Right hindlimb (tissue), 1 donor: ENCODE data around the gene IARS1.

Experiments used
- DNase-seq: peaks from one replicate; pipeline ENCODE4 v3.0.0-alpha.2; 2018

The IARS1 gene

GRCh38 chr9:92293452-92294296 lies at the start of gene IARS1:
Gene IARS1, minus strand, starts transcription at chr9:92293697. Its CDS starts 4,278 bp downstream, at chr9:92289419.
- peak; percentile 100 for DNase-seq

- DNase-seq, result no peak
Observed at GRCh38 chr9:92342825-92343488, 49.5 kb upstream of the IARS1 start.

- no peak for DNase-seq
Observed at GRCh38 chr9:92341578-92341977, 48.1 kb upstream of the IARS1 start.

- DNase-seq, result no peak
Observed at GRCh38 chr9:92333282-92333634, 39.8 kb upstream of the IARS1 start.

- no peak for DNase-seq
Observed at GRCh38 chr9:92332577-92333281, 39.2 kb upstream of the IARS1 start.

- DNase-seq, result no peak
Observed at GRCh38 chr9:92328225-92328624, 34.7 kb upstream of the IARS1 start.

- no peak for DNase-seq
Observed at GRCh38 chr9:92327283-92327850, 33.9 kb upstream of the IARS1 start.

GRCh38 chr9:92325991-92326500 lies 32.5 kb upstream of the IARS1 start:
- DNase-seq, result no peak

- peak; percentile 93 for DNase-seq
Observed at GRCh38 chr9:92325269-92325990, 31.9 kb upstream of the IARS1 start, which contains the start of the genes CENPP and NOL8. Gene CENPP, plus strand, starts transcription at chr9:92325953. Gene NOL8, minus strand, starts transcription at chr9:92325350. Its CDS starts 1,189 bp downstream, at chr9:92324161.

GRCh38 chr9:92324889-92325268 lies 31.4 kb upstream of the IARS1 start:
- no peak for DNase-seq

- DNase-seq, result no peak
Observed at GRCh38 chr9:92324431-92324830, 30.9 kb upstream of the IARS1 start.

GRCh38 chr9:92315456-92315855 lies 22.0 kb upstream of the IARS1 start:
- DNase-seq, result no peak

- DNase-seq, result no peak
Observed at GRCh38 chr9:92313624-92314012, 20.1 kb upstream of the IARS1 start.

- DNase-seq, result no peak
Observed at GRCh38 chr9:92312887-92313623, 19.6 kb upstream of the IARS1 start.

- DNase-seq, result no peak
Observed at GRCh38 chr9:92310562-92310961, 17.1 kb upstream of the IARS1 start.

- DNase-seq, result no peak
Observed at GRCh38 chr9:92308893-92309292, 15.4 kb upstream of the IARS1 start.

- no peak for DNase-seq
Observed at GRCh38 chr9:92300936-92301335, 7.4 kb upstream of the IARS1 start.

- no peak for DNase-seq
Observed at GRCh38 chr9:92299116-92299515, 5.6 kb upstream of the IARS1 start.

- no peak for DNase-seq
Observed at GRCh38 chr9:92298036-92298435, 4.5 kb upstream of the IARS1 start.

- DNase-seq, result no peak
Observed at GRCh38 chr9:92297611-92298010, 4.1 kb upstream of the IARS1 start.

- DNase-seq, result no peak
Observed at GRCh38 chr9:92295827-92296258, 2.3 kb upstream of the IARS1 start.
